Progenitor cell of endocrine pancreas (in vitro differentiated cells): ENCODE measurements around the gene IL16. TPM values are rescaled to one million over a fixed set of nuclear protein-coding genes. Genes with fewer than 3 reads are reported as not detected.

Experiments used
- DNase-seq: peaks from one replicate; pipeline ENCODE4 v3.0.0; 2021; ENCODE audit warnings: low spot score; ENCODE audit not compliant: unreplicated experiment
- H3K27ac Mint-ChIP-seq: 2 replicates; pipeline ENCODE4 v1.8.0; 2021; ENCODE audit warnings: mild to moderate bottlenecking, moderate library complexity, mixed read lengths
- H3K27me3 Mint-ChIP-seq: 2 replicates; pipeline ENCODE4 v1.8.0; 2021; ENCODE audit warnings: mixed read lengths
- H3K36me3 Mint-ChIP-seq: 2 replicates; pipeline ENCODE4 v1.8.0; 2022; ENCODE audit warnings: mixed read lengths; ENCODE audit not compliant: insufficient read depth
- H3K4me1 Mint-ChIP-seq: 2 replicates; pipeline ENCODE4 v1.8.0; 2021; ENCODE audit warnings: low read depth, mixed read lengths
- H3K4me3 Mint-ChIP-seq: 2 replicates; pipeline ENCODE4 v1.8.0; 2021; ENCODE audit warnings: low read depth, mild to moderate bottlenecking, moderate library complexity, mixed read lengths
- H3K9me3 Mint-ChIP-seq: 2 replicates; pipeline ENCODE4 v1.8.0; 2021; ENCODE audit warnings: low read depth, mixed read lengths
- total RNA-seq: library from RNA; stranded (reverse); gene quantifications from 2 replicates; pipeline ENCODE4 v1.2.1, GENCODE V29; 2021
- TF ChIP-seq, protein P1 (sequence below): fragments of 200-600 bp; sonication (generic); IDR thresholded peaks from one replicate; pipeline ENCODE4 v1.5.0; 2021; ENCODE audit warnings: antibody characterized with exemption, mild to moderate bottlenecking; ENCODE audit not compliant: unreplicated experiment

IL16 gene
- total RNA-seq, 1 donor from 2014 or later, result 0.38 TPM

GRCh38 chr15:81174125-81174791, 22.4 kb upstream of the IL16 start:
- TF ChIP-seq, protein P1, sequence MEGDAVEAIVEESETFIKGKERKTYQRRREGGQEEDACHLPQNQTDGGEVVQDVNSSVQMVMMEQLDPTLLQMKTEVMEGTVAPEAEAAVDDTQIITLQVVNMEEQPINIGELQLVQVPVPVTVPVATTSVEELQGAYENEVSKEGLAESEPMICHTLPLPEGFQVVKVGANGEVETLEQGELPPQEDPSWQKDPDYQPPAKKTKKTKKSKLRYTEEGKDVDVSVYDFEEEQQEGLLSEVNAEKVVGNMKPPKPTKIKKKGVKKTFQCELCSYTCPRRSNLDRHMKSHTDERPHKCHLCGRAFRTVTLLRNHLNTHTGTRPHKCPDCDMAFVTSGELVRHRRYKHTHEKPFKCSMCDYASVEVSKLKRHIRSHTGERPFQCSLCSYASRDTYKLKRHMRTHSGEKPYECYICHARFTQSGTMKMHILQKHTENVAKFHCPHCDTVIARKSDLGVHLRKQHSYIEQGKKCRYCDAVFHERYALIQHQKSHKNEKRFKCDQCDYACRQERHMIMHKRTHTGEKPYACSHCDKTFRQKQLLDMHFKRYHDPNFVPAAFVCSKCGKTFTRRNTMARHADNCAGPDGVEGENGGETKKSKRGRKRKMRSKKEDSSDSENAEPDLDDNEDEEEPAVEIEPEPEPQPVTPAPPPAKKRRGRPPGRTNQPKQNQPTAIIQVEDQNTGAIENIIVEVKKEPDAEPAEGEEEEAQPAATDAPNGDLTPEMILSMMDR, result no peak
- no peaks in the 10 kb centered on the region for H3K36me3 Mint-ChIP-seq
- no peak overlapping the region for H3K27ac Mint-ChIP-seq
- no peak overlapping the region for H3K4me3 Mint-ChIP-seq
- peaks cover 22% of the 10 kb centered on the region for H3K27me3 Mint-ChIP-seq
- H3K9me3 Mint-ChIP-seq, result no peaks in the 10 kb centered on the region
- no peak for DNase-seq
- no peaks in the 10 kb centered on the region for H3K4me1 Mint-ChIP-seq

DNA sequence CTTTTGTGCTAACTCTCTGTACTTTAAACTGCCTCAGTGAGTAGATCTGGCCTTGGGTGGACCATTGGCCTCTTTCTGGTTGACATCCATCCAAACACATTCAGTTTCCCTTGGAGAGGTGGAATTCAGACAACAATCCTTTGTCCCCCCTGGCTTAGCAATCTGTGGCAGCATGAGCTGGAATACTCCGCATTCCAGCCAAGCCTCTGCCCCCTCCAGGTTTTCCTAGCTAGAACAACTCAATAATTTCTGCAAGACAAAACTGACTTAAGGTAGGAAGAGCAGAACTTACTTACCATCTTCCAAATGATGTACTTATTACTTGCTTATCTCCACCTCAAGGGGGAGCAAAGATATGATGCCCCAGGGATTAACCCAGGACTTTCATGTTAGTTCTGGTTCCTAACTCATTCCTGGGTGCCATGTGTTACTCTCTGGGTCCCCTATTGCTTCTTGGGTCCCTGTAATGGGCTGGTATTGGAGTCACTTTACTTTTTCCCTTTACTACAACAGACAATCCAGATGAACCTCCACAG, 21.8 kb upstream of the IL16 start:
- peaks cover 25% of the 10 kb centered on the region for H3K27me3 Mint-ChIP-seq
- H3K9me3 Mint-ChIP-seq, result no peaks in the 10 kb centered on the region
- no peak for DNase-seq
- H3K27ac Mint-ChIP-seq, result no peak overlapping the region
- H3K4me3 Mint-ChIP-seq, result no peak overlapping the region
- H3K4me1 Mint-ChIP-seq, result no peaks in the 10 kb centered on the region
- TF ChIP-seq, protein P1, result no peak
- H3K36me3 Mint-ChIP-seq, result no peaks in the 10 kb centered on the region

DNA sequence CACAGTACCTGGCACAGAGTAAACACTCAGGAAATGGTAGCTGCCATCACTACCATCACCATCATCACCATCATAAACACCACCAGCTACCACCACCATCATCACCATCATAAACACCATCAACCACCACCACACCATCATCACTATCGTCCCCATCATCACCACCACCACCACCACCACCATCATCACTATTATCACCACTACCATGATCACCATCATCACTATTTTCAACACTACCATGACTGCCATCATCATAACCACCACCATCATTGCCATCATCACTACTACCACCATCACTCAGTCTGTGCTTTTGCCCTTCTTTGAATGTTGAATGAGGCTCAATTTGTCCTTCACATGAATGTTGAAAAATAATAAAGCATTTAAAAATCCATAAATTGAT, 21.2 kb upstream of the IL16 start:
- Mint-ChIP-seq H3K27me3 (peaks cover 25% of the 10 kb centered on the region), H3K36me3 (no peaks in the 10 kb centered on the region), H3K9me3 (no peaks in the 10 kb centered on the region), H3K4me3 (no peak overlapping the region), H3K27ac (no peak overlapping the region), H3K4me1 (no peaks in the 10 kb centered on the region)
- no peak for DNase-seq
- TF ChIP-seq, protein P1, result no peak

DNA sequence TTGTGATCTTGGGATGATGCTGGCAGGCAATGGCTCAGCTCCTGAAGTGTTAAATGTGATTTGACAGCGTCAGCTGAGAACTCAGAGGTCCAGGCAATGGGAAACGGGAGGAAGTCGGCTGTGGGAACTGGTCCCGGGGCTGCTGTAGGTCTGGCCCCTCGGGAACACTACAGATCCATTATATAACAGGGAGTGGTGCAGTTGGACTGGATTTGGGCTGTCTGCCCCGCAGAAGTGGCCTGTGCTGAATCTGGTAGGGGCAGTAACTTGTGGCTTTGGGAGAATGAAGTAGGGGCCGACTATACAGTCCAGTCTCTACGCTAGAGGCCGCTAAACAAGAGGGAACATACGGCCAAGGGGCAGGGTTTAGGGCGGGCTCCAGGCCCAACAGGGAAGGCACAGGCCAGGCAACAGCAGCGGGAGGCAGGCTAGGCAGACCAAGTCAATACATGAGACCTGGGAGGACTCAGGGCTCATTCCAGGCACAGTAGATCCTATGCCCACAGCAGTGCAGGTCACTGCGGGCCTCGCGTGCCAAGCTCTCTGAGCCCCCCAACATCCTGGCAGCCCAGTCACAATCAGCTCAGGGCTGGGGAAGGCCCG, 20.3 kb upstream of the IL16 start:
- no peak overlapping the region for H3K27ac Mint-ChIP-seq
- peaks cover 24% of the 10 kb centered on the region for H3K27me3 Mint-ChIP-seq
- TF ChIP-seq, protein P1, result no peak
- no peaks in the 10 kb centered on the region for H3K4me1 Mint-ChIP-seq
- H3K4me3 Mint-ChIP-seq, result no peak overlapping the region
- H3K9me3 Mint-ChIP-seq, result no peaks in the 10 kb centered on the region
- no peaks in the 10 kb centered on the region for H3K36me3 Mint-ChIP-seq
- no peak for DNase-seq

DNA sequence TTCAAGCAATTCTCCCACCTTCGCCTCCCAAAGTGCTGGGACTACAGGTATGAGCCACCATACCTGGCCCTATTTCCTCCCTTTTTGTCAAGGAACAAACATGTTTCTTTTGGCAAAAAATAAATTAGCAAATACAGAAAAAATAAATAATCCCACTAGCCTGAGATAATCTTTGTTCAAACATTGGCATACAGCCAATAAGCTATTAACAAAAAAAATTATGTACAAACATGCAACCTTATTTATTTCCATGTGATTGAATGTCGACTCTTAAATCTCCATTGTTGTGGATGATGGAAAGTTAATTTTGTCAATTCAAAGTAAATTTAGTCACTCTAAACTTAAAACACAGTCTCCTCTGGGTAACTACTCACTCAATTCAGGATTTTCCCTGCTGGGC, 18.3 kb upstream of the IL16 start:
- Mint-ChIP-seq H3K27ac (no peak overlapping the region), H3K4me1 (no peaks in the 10 kb centered on the region), H3K4me3 (no peak overlapping the region), H3K27me3 (peaks cover 29% of the 10 kb centered on the region), H3K36me3 (no peaks in the 10 kb centered on the region), H3K9me3 (no peaks in the 10 kb centered on the region)
- TF ChIP-seq, protein P1, result no peak
- DNase-seq, result no peak
